ENCODE results near the gene EBF4. TPM values are rescaled to one million over a fixed set of nuclear protein-coding genes. Genes with fewer than 3 reads are reported as not detected.

Gene EBF4
- total RNA-seq, 1 donor from 2014 or later = 8.9 TPM

DNA sequence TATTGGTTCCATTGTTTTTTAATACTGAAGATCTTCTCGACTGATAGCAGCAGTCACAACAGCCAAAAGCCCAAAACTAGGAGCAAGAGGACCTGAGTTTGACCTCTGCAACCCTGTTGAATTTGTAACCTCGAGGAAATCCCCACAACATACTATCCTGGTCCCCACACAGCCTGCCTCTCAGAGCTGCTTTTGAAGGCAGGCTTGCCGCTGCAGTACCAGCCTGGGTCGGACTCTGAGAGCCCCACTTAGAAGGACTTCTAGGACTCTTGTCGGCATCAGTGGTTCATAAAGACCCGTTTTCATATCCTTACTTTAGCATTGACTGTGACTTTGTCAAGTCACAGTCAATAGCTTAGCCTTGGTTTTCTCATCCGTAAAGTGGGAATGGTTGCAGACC, 49.3 kb downstream of the EBF4 start:
- no peak for DNase-seq (ENCODE audit: low spot score)
- no peak for ATAC-seq

DNA sequence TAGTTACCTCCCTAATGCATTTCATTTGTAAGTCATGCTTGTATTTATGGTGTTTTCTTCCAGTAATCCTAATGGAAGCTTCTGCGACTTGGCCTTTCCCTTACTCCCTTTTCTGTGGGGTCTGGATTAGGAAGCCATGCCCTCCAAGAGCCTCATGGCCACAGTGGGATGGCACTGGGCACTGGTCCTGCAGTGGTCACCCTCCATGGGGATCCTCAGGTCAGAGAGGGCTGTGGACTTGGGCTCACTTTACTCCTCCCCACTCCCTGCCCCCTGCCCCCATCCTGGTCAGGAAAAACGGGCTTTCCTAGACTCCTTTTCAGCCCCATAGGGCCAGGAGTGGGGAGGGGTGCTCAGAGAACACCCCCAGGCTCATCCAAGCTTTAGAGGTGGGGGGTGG, 49.9 kb downstream of the EBF4 start:
- DNase-seq (ENCODE audit: low spot score) = no peak
- ATAC-seq = no peak

DNA sequence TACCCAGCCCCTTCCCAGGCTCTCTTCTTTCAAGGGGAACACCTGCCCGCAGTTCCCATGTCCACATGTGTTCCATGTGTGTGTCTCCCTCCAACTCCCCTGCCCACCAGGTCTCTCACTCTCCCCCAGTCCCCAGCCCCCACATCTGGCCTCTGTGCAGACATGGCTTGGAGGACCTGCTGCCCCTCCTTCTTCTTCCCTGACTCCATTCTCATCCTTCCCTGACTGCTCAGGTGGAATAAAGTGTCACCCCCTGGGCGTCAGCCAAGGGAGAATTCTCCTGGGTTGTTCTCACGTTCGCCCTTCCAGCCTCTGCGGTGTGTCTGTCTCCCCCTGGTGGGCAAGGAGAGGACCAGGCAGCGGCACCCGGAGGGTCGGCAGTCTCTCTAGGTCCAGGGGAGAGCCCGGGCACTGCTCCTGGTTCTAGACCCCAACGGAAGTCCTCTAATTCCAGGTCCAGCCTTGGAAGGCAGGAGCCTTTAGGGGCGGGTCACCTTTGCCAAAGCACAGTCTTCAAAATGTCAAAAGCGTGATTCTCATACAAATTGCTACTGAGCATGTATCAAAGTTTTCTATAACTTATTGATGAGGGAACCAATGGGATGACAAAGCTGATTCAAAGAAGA, 50.5 kb downstream of the EBF4 start:
- ATAC-seq = peak; percentile 85
- DNase-seq (ENCODE audit: low spot score) = no peak

DNA sequence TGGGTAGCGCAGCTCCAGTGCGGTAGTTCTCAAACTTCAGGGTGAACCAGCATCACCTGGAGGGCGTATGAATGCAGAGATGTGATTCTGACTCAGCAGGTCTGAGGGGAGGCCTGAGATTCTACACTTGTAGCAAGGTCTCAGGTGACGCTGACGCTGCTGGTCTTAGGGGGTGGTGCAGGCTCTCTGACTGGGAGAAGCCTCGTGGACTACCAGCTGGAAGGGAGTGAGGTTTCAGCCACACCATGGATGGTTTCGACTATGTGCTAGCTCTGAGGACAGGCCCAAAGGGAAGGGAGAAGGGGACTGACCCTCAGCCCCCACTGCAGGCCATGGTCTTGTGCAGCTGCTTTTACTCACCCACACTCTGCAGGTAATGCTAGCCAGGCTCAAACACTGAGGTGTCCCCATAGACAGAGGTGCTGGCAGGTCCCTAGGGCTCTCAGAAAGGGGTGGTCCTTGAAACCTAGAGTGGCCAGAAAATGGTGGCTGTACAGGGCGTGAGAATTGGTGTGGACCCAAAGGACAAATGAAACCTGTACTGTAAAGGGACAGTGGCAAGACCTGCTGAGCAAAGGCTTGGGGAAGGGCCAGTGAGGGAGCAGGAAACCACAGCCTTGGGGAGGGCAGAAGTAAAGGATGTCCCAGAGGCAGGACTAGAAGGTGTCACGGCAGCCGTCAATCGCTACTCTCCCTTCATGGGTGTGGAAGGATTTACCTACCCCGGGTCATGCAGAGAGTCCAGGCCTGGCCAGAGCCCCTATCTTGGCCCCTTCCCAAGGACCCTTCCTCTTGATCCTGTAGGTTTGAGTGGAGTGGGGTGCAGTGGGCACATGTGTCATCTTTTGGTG, 52.7 kb downstream of the EBF4 start:
- DNase-seq (ENCODE audit: low spot score) (no peak), ATAC-seq (no peak)

DNA sequence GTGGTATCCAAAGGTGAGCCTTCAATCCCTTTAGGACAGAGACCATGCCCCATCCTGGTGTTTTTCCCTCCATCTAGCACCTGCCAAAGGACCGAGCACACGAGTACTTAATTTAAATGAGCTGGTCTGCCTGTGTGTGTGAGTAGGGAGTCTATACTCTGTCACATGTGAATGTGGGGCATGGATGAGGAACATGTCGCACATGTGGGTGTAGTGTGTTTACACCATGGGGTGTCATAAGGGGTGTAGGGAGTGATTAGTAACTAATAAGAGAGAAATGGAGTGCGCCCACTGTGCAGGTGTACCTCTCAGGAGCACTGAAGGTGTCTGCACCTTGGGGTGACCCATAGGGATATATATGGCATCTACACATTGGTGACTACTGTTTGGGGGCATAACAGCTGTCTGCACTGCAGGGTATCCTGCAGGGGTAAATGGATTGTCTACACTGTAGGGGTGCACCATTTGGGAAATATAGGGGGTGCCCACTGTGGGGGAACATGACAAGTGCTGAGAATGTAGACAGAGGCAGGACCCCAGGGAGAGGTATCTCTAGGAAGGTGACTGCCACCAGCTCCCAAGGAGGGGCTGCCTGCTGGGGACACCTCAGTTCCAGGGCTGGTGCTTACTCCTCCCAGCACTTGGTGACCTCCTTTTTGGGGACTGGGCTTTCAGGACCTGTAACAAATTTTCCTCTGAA, 53.5 kb downstream of the EBF4 start:
- DNase-seq (ENCODE audit: low spot score) = no peak
- no peak for ATAC-seq

DNA sequence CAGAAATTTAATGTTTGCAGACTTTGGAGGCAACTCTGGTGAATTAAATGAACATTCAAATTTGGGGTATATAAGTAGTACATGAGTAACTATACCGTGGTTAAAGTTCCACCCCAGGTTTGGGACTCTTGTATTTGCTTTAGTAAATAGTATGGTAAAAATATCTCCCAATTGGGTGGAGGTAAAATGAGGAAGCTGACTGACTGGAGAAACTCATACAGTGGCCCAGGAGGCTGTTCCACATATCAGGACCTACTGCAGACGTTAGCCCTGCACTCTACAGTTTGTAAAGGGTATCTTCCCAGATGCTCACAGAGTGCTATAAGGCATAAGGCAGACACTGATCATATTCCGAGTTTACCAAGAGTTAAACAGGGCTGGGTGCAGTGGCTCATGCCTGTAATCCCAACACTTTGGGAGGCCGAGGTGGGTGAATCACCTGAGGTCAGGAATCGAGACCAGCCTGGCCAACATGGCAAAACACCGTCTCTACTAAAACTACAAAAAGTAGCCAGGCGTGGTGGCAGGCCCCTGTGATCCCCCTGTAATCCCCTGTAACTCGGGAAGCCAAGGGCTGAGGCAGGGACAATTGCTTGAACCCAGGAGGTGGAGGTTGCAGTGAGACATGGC, 54.2 kb downstream of the EBF4 start:
- no peak for DNase-seq (ENCODE audit: low spot score)
- no peak for ATAC-seq

DNA sequence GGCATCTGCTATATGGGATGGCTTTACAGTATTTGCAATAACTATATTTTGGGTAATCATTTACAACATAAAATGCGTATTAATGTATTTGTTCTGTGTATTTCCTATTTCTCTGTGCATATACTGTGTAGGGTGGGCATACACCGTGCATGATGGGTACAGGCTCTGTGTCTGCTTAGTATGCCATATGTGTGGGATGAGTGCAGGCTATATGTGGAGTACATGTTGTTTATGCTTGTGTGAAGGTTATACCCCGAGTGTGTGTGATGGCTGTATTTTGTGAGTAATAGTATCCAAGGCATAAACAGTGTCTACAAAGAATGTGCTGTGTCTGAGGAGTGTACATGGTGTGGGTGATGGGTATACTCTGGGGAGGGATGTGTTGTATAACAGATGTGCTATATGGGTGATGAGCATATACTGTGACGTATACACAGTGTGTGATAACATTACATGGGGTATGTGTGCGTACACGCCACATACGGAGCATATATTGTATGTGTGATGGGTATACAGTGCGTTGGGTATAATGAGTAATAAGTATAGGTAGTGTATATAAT, 55.2 kb downstream of the EBF4 start:
- DNase-seq (ENCODE audit: low spot score) = peak; percentile 4
- ATAC-seq = no peak

DNA sequence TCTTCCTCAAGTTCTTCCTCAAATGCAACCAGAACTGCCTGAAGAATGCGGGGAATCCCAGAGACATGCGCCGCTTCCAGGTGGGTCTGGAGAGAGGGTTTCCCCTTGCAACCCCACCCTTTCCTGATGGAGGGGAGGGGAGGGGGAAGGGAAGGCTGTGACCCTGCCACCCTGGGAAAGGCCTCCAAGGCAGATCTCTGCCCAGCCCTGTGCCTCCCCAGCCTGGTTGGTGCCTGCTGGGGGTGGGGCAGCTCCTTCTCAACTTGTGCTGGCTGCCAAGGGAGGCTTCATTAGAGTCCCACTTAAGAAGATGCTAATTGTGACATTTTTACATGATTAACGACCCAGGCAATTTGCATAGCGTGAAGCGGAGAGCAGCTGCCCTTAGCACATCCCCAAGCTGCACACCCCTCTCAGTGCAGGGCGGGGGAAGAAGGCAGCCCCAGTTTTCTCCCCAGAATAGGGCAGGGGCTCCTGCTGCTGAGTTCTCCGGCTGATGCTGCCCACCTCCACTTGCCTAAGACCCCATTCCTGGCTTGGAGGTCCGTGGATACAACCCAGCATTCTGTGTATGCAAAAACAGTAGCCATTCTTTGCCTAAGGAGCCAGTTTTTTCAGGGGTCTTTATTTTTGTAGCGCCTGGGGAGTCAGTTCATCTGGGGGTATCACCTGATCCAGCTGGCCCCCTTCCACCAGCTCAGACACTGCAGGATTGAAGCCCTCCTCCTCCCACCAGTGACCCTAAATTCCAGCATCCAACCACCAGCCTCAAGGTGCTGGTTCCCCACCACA, 56.2 kb downstream of the EBF4 start:
- ATAC-seq (no peak), DNase-seq (ENCODE audit: low spot score) (peak; percentile 35)

DNA sequence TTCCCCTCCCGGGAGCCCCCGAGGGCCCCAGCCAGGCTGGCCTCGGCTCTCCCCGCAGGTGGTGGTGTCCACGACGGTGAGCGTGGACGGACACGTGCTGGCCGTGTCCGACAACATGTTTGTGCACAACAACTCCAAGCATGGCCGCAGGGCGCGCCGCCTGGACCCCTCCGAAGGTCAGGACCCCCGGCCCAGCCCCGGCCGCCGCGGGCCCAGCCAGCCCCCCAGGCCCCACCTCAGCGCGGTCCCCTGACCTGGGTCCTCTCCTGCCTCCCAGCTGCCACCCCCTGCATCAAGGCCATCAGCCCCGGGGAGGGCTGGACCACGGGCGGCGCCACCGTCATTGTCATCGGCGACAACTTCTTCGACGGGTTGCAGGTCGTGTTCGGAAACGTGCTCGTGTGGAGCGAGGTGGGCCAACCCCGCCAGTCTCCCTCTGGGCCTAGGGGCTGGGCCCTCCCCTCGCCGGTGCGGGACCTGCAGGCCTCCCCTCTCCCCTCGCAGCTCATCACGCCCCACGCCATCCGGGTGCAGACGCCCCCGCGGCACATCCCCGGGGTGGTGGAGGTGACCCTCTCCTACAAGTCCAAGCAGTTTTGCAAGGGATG, 56.9 kb downstream of the EBF4 start:
- peak; percentile 44 for DNase-seq (ENCODE audit: low spot score)

DNA sequence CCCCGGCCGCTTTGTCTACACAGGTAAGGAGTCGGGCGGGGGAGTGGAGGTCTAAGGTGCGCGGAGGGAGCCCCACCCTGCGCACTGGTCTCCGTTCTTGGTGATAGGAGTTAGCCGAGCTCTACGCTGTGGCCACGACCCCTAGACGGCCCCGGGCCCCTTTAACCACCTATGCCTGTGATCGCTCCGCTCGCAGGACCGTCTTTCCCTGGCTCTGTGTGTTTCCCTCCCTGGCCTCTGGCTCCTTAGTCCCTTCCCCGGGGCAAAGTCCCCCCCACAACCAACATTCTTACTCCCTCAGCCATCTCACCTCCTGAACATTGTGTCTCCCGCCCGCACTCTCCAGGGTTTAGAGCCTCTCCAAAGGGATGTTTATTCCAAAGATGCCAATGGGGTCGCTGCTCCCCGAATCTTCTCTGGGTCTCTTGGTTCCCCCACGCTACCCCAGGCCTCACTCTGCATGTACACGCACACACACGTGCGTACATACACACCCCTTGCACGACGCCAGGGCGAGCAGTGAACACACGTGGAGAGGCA, 57.4 kb downstream of the EBF4 start:
- no peak for ATAC-seq
- DNase-seq (ENCODE audit: low spot score) = peak; percentile 41

More for the DNA sequence above, 56.9 kb downstream of the EBF4 start:
- no peak for ATAC-seq

DNA sequence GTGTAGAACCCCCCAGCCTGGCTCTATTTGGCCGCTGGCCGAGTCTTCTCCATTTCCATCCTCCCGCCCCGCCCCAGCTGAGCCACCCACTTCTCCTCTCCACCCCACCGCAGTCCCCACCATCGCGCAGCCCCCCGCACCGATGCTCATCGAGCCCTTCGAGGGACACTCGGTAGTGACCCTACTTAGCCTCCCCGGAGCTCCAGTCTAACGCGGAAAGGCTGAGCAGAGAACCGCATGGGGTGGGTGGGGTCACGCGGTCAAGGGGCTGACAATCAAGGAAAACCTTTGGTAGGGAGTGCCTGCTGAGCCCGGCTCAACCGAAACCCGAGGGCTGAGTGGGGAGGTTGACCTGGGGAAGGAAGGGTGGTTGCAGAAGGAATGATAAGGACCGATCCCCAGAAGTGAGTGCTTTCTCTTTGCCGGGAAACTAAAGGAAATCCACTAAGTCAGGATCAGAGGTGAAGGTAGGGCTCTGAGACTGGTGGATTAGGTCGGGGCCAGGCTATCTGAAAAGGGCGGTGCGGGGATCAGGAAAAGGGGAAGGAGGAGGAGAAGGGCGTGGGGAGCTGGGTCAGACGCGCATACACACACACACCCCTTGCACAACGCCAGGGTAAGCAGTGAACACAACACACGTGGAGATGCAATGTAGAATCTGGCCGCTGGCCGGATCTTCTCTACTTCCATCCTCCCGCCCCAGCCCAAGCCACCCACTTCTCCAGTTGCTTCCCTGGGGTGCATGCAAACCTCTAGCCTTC, 58.1 kb downstream of the EBF4 start:
- peak; percentile 53 for ATAC-seq

DNA sequence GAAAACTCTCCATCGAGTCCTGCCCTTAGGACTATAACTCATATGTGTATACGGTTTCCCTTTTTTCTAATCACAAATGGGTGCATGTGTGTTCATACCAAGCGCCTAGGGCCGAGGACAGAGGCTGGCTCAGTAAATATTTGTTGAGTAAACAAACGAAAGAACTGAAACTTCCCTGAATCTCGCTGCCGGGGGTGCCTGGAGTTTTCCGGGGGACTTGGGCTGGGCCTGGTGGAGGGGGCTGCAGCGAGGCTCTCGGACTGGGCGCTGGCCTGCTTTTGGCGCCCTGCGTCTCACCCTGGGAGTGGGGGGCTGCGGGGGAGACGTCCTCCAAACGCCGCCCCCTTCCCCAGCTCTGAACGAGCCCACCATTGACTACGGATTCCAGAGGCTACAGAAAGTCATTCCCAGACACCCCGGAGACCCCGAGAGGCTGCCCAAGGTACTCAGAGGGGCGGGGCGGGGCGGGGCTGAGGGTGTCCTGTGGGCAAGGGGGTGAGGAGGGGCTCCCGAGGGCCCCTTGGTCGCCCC, 58.8 kb downstream of the EBF4 start:
- DNase-seq (ENCODE audit: low spot score) (peak; percentile 59), ATAC-seq (peak; percentile 69)

More for the DNA sequence above, 58.1 kb downstream of the EBF4 start:
- DNase-seq (ENCODE audit: low spot score) = peak; percentile 59

DNA sequence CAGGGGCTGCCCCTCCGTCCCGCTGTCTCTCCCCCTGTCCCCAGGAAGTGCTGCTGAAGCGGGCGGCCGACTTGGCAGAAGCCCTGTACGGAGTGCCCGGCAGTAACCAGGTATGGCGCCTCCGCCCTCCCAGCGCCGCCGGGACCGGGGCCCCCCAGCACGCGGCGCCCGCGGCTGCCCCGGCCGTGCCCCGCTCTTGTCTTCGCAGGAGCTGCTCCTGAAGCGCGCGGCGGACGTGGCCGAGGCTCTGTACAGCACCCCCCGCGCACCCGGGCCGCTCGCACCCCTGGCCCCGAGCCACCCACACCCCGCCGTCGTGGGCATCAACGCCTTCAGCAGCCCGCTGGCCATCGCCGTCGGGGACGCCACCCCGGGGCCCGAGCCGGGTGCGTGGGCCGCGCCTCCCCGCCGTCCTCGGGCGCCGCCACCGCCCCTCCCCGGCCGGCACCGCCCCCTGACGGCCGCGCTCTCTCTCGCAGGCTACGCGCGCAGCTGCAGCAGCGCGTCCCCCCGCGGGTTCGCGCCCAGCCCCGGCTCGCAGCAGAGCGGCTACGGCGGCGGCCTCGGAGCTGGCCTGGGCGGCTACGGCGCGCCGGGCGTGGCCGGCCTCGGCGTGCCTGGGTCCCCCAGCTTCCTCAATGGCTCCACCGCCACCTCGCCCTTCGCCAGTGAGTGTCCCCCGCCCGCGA, 59.4 kb downstream of the EBF4 start:
- peak; percentile 64 for ATAC-seq
- no peak for DNase-seq (ENCODE audit: low spot score)

DNA sequence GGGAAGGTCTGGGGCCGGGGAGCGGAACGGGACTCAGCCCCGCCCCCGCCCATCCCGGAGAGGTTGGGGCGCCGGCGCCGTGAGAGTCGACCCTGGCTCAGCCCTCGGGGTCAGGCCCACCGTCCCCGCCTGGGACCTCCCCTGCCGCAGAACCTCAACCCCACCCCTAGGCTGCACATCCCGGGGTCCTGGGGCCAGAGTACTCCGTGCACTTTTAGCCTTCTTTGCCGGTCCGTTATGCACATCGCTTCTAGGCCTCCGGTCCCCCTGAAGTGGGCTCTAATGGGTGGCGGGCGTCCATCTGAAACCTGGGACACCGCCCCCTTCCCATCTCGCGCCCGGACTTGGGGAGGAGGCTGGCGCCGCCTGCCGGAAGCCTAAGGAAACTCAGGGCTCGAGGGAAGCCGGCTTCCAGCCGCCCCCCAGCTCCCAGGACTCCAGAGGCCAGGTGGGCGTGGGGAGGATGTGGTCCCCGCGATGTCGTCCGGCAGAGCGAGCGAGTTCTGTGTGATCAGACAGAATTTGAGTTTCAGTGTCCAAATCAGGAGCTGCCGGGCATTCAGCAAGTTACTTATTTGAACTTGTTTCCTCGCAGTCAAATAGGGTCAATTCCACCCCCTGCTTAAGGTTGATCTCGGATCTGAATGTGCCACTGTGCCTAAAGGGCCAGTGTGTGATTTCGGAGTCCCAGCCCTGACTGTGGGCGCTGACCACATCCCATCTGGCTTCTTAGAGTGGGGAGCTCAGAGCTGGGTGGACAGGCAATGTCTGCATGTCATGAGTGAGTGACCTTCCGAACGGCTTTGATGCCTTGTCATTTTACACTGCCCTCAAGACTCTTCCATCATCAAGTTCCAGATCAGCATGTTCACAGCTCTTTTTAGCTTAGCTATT, 60.2 kb downstream of the EBF4 start:
- DNase-seq (ENCODE audit: low spot score) = no peak

DNA sequence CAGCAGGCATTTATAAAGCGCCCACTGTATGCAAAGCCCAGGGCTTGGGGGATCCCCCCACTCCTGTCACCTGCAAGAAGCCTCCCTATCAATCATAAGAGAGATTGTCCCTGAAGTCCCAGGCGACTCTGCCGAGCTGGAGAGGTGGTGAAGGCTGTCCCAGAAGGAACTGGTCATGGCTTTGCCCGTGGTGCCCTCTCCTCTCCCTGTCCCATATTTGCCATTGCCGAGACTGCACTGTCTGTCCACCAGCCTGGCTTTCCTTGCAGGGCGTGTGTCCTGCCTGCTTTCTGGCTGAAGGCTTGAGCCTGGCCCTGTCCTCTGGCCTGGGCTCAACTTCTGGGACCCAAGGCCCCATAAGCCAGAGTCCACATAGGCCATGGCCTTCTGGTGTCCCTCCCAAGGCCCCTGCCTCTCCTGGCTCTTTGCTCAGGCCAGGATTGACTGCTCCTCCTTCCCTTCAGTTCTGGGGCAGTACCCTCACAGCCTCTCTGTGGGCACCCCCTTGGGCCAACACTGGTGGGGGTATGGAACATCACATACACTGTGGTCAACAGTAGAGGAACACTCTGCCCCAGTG, 61.0 kb downstream of the EBF4 start:
- ATAC-seq (no peak), DNase-seq (ENCODE audit: low spot score) (no peak)

More for the DNA sequence above, 60.2 kb downstream of the EBF4 start:
- ATAC-seq = no peak

DNA sequence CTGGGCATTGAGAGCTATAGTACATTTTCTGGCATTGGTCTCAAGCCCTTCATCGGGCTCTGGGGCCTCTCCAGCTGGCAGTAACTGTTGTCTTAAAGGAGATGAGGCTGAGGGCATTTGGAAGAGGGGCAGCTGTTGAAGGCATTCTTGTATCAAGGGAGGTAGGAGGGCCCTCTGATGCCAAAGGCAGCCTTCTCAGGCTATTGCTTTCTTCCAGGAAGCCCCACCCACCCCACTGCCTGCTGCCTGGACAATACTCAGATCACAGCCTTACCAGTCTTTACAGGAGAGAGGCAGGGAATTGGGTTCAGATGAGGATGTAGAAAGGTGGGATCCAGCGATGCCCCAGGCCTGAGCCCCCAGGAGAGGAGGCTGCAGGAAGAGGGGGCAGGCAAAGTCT, 61.8 kb downstream of the EBF4 start:
- ATAC-seq = no peak
- no peak for DNase-seq (ENCODE audit: low spot score)
